Stimulated activated CD8-positive, alpha-beta memory T cell treated with anti-CD3 and anti-CD28 coated beads, Interleukin-12 subunit alpha, Interleukin-12 subunit beta, amount 100 ng/mL, for 24 hours (primary cell): ENCODE results near the gene TMTC2.
A peak's percentile ranks its signal among the peaks of the same experiment; 100 is the strongest.

Source experiments
- DNase-seq: peaks from one replicate; pipeline ENCODE4 v3.0.0-alpha.2; 2020; ENCODE audit errors: extremely low read depth

TMTC2 gene

GRCh38 chr12:82686168-82687020 is at the start of gene TMTC2:
TMTC2 (plus strand) TSS chr12:82686906.
- peak; percentile 74 for DNase-seq

- DNase-seq, result no peak
Measured at GRCh38 chr12:82638324-82638723, 48.4 kb upstream of the TMTC2 start.

GRCh38 chr12:82644896-82645295 is 41.8 kb upstream of the TMTC2 start:
- no peak for DNase-seq

DNA sequence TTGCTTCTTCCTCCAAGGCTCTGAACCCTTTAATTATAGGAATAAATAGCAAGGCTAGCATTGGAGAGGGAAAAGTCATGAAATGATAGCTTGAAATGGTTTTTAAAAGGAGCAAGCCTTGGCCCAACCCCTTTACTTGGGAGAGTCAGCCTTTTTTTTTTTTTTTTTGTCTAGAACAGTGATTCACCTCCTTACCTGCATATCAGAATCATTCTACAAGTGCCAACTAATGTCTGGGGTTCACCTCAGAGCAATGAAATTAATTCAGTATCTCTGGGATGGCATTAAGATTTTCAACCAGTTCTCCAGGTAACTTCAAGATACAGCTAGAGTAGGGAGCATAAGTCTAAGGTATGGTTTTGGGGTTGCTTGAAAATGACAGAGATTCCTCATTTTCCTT is 41.3 kb upstream of the TMTC2 start:
- no peak for DNase-seq

DNA sequence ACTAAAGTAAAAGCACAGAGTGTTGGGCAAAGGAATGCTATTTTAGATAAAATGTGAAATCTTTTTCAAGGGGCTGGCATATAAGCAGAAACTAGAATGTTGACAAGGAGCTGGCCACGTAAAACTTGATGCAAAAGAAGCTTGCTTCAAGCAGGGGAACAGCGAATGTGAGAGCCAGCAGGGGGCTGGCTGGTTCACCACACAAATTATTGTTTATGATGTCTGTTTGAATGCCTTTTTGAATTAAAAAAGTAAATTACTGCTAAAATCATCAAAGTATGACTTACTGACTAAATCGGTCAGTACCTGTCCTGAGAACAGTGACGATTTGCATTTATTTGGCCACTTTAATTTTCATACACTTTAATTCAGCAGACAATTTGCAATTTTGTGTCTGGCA is 38.9 kb upstream of the TMTC2 start:
- DNase-seq, result no peak

DNA sequence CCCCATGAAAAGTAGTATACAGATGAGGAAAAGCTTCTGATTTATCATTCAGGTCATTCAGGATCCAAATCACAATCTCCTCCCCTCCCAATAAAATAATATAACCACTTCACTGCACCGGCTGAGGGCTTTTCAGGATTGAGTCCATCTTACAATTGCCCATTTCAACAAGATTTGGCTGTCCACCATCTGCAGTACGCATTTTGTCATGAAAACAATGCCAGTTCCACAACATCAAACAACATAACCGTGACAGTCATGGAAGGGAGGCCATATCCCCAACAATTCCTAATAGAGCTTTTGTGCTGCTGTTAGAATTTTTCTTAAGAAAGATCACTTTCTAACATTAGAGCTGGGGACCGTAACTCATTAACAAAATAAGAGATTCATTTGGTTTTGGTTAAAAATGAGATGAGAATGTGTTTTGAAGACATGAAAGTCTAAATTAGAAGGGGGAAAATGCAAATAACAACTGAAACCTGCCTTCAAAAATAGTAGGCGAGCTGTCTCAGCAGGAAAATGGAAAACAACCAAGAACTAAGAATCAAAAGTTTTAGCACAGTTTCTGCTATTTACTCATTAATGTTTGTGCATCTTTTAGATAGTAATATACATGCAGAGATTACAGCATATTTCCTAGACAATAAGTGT is 38.3 kb upstream of the TMTC2 start:
- no peak for DNase-seq

DNA sequence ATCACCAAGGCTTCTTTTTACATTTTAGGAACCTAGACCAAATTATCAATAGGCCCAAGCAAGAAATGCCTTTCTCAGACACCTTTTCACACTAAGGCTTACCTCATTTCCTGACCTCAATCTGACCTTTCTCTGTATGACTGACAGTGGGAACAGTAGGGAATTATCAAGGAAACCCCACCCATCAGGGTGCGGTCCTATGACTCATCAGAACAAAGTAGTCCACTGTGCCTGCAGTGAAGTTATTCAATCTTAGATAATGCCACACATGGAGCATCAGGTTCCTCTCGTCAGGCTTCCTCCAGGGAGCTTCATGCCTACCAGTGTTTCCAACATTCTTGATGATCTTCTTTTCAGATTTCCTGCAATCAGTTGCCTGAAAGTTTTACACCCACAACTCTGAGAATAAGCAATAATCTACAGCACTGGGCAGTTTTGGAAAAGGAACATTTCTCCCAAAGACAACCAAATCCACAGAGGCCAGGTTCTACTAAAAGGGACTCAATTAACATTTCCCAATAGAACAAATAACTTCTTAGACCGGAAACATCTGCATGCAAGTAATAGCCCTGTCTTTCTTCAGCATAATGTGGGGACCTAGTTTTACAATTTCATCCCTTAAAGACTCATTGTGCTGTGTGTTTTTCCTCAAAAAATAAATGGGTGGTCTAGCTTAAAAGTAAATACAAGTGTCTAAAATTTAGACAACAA is 35.9 kb upstream of the TMTC2 start:
- DNase-seq, result no peak

DNA sequence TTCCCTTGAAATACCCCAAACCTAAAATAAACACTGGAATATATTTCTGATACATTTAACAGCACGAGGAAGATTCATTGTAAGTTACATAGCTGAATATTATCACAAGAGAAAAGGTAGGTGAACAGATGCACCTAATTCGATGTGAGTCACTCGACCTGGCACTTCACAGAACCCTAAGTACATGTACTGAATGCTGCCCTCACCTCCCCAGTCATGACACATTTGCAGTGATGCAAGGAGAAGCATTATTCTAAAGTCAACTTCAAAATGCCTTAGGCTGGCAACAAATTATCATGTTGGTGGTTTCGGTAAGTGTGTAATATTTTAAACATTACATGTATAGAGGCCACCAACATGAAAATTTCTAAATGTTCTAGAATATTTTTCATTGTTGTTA is 35.2 kb upstream of the TMTC2 start:
- no peak for DNase-seq

DNA sequence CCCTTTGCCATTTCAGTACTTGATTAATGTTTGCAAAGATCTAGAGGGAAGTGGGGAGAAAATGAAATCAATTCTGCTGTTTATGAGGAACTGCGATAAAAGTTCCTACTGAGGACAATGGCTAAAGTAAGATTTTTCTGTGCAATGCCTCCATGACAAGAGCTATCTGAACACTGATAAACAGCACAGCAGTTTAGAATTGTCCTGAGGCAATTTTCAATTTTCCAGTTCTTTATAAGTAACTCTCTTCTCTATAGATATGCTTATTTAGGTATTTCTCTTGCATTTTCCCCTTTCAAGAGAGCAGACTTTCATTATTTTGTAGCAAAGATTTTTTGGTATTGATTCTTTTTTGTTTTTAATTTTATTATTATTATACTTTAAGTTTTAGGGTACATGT is 34.6 kb upstream of the TMTC2 start:
- DNase-seq, result no peak

GRCh38 chr12:82655751-82656150 is 31.0 kb upstream of the TMTC2 start:
- no peak for DNase-seq

GRCh38 chr12:82659343-82660207 is 27.1 kb upstream of the TMTC2 start:
- DNase-seq, result no peak

DNA sequence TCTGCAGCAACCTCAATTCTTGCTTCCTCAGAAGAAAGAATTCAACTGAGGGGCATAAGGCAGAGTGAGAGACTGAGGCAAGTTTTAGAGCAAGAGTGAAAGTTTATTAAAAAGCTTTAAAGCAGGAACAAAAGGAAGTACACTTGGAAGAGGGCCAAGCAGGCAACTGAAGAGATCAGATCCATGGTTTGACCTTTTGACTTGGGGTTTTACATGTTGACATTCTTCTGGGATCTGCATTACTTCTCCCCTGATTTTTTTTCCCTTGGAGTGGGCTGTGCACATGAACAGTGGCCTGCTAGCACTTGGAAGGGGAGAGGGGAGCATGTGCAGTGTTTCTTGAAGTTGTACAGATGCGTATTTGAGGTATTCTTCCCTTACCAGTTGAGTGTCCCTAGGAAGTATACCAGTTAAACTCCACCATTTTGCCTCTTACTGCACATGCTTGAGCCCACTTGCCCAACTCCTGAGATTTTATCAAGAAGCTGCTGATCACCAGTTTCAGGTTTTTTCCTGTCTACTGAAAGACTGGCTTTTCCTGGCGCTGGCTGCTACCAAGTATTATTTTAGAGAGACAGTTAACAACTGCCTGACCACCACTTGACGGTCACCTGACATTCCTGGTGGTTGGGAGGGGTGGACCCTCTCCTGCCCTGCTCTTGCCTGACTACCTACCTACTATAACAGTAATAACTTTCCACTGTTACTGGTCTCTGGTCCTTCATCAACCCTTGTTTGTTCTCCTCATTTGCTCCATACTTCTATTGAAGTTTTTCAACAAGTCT is 26.0 kb upstream of the TMTC2 start:
- DNase-seq, result no peak

DNA sequence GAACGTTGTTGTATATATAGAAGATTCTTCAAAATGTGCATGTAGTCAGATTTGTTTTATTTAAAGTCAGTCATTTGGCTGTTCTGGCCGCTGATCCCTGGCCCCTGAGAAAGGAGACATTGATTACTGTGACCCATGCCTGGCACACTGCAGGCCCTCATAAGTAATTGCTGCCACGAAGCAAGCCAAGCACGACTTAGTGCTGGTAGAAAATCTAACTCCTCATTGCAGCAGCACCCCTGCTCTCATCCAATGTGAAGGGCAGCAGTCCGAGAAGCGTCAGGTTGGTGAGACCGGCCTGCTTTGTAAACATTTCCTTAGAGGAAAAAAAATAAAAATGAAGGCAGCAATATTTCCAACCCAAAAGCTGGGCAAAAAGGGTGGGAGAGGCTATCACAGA is 22.8 kb upstream of the TMTC2 start:
- DNase-seq, result no peak

DNA sequence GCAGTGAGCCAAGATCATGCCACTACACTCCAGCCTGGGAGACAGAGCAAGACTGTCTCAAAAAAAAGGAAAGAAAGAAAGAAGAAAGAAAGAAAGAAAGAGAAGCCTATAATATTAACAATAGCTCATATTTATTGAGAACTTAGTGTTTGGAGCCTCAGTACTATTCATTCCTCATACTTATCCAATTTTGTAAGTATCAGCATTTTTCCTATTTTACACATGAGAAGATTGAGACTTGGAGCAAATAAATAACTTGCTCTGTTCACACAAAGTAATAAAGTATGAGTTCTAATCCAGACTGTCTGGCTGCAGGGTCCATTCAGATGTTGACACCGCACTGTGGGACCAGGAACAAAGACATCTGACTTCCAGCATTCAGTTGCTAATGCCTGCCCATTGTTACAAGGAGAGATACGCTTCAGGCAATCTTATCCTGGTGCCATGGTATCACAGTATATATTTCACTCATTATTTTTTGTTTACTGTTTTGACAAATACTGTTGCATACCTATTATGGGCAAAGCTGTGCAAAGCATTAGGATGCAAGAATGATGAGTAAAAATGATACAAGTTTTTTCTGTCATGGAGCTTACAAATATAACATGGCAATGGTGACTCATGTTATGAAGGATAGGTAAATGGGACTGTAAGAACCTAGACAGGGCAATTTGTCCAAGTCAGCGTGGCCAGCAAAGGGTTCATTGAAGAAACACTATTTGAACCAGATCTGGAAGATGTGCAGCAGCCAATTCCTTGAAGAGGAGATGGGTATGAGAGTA is 21.4 kb upstream of the TMTC2 start:
- no peak for DNase-seq

- DNase-seq, result no peak
Measured at GRCh38 chr12:82666830-82667229, 19.9 kb upstream of the TMTC2 start.

DNA sequence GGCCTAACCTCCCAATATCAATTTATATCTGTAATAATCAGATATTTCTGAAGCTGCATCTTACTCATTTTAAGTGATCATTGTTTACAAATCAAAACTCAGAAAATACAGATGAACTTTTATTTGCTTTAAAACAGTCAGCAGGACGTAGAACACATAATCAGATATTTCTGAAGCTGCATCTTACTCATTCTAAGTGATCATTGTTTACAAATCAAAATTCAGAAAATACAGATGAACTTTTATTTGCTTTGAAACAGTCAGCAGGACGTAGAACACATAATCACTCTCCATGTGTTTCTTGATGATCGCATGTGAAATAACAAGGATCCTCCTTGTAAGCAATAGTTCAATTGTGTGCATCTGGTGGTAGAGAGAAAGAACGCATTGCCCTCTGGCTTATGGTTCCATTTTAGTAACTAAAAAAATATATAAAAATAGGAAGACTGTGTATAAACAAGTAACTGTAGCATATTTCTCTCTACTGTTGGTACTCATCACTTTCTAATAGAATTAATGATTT is 15.0 kb upstream of the TMTC2 start:
- no peak for DNase-seq

GRCh38 chr12:82672811-82673495 is 13.8 kb upstream of the TMTC2 start:
- DNase-seq, result no peak

- no peak for DNase-seq
Measured at GRCh38 chr12:82673698-82674097, 13.0 kb upstream of the TMTC2 start.

GRCh38 chr12:82675246-82675645 is 11.5 kb upstream of the TMTC2 start:
- DNase-seq, result no peak
